ENCODE results near the gene IRF1. TPM values are rescaled to one million over a fixed set of nuclear protein-coding genes. Genes with fewer than 3 reads are reported as not detected.
"Not testable (repeated sequence)": the region's sequence is repeated elsewhere in the genome, so short reads cannot be mapped to it uniquely, and the experiment has no call there.

IRF1 gene
- total RNA-seq, 1 donor from 2014 or later = 10.9 TPM

DNA sequence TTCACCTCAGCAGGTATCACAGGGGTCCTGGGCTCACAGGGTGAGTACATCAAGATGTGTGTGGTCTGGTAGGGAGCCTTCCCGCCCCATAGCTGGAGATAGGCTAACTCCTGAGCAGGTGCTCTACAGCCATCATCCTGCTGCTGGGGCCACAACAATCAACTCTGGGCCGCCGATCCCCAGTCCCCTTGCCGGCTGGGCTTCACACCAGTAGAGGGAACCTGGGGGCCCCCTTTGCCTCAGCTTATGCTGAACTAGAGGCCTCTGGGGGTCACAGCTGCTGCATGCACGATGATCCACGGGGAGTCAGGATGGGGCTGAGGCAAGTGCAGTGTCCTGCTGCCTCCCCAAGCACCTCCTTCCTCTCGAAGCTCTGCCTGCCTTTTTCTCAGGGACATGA is 46.5 kb downstream of the IRF1 start:
- Histone ChIP-seq H3K36me3 (no peaks in the 10 kb centered on the region), H3K27me3 (ENCODE audit: low read depth) (no peaks in the 10 kb centered on the region), H3K4me3 (no peak overlapping the region), H3K4me1 (peaks cover 98% of the 10 kb centered on the region), H3K27ac (replicated peaks) (peak overlapping the region; percentile 74), H3K9me3 (replicated peaks) (no peaks in the 10 kb centered on the region)
- intact Hi-C loops (cut with micrococcal nuclease) = no loop called here
- TF ChIP-seq, protein P1, sequence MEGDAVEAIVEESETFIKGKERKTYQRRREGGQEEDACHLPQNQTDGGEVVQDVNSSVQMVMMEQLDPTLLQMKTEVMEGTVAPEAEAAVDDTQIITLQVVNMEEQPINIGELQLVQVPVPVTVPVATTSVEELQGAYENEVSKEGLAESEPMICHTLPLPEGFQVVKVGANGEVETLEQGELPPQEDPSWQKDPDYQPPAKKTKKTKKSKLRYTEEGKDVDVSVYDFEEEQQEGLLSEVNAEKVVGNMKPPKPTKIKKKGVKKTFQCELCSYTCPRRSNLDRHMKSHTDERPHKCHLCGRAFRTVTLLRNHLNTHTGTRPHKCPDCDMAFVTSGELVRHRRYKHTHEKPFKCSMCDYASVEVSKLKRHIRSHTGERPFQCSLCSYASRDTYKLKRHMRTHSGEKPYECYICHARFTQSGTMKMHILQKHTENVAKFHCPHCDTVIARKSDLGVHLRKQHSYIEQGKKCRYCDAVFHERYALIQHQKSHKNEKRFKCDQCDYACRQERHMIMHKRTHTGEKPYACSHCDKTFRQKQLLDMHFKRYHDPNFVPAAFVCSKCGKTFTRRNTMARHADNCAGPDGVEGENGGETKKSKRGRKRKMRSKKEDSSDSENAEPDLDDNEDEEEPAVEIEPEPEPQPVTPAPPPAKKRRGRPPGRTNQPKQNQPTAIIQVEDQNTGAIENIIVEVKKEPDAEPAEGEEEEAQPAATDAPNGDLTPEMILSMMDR (IDR thresholded peaks at IDR 0.05; ENCODE audit: borderline replicate concordance) = no peak
- DNase-seq = no peak

- TF ChIP-seq, protein P1 (IDR thresholded peaks at IDR 0.05; ENCODE audit: borderline replicate concordance) = no peak
- Histone ChIP-seq H3K4me1 (peaks cover 99% of the 10 kb centered on the region), H3K36me3 (no peaks in the 10 kb centered on the region), H3K27ac (replicated peaks) (peak overlapping the region; percentile 83), H3K27me3 (ENCODE audit: low read depth) (no peaks in the 10 kb centered on the region), H3K4me3 (peak overlapping the region; percentile 17), H3K9me3 (replicated peaks) (no peaks in the 10 kb centered on the region)
- peak; percentile 78 for DNase-seq
- intact Hi-C loops (cut with micrococcal nuclease) = no loop called here
Measured at GRCh38 chr5:132439521-132440089, 51.0 kb downstream of the IRF1 start.

DNA sequence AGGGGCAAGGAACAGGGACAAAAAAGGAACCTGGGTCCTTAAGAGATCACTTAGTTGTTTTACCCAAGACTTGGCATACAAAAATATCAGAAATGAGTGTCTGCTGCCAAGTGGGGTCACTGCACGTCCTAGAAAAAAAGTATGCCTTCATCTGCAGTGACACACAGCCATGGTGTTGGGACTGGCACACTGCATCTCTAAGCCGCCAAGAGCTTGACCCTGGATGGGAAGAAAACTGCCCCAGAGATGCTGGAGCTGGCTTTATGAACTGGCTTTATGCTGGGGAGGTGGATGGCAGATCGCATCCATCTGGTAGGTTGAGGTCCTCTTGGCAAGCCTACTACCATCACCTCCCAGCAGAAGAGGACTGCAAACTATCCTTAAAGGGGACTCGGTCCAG is 51.7 kb downstream of the IRF1 start:
- Histone ChIP-seq H3K4me1 (peaks cover 99% of the 10 kb centered on the region), H3K36me3 (no peaks in the 10 kb centered on the region), H3K4me3 (peak overlapping the region; percentile 17), H3K27ac (replicated peaks) (peak overlapping the region; percentile 83), H3K27me3 (ENCODE audit: low read depth) (no peaks in the 10 kb centered on the region), H3K9me3 (replicated peaks) (no peaks in the 10 kb centered on the region)
- intact Hi-C loops (cut with micrococcal nuclease) = no loop called here
- TF ChIP-seq, protein P1 (IDR thresholded peaks at IDR 0.05; ENCODE audit: borderline replicate concordance) = no peak
- DNase-seq = no peak

DNA sequence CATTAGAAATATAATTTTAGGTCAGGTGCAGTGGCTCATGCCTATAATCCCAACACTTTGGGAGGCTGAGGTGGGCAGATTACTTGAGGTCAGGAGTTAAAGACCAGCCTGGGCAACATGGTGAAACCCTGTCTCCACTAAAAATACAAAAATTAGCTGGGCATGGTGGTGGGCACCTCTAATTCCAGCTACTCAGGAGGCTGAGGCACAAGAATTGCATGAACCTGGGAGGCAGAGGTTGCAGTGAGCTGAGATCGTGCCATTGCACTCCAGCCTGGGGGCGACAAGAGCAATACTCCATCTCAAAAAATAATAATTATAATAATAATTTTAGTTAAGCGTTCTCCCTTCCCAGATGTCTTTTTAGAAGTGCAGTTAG is 52.3 kb downstream of the IRF1 start:
- H3K4me3 ChIP-seq; H3K27me3 ChIP-seq (ENCODE audit: low read depth); H3K9me3 ChIP-seq (replicated peaks); intact Hi-C loops (cut with micrococcal nuclease); H3K36me3 ChIP-seq; DNase-seq: not testable (repeated sequence)
- Histone ChIP-seq H3K4me1 (peaks cover 99% of the 10 kb centered on the region), H3K27ac (replicated peaks) (peak overlapping the region; percentile 83)

- H3K4me1 ChIP-seq = peaks cover 99% of the 10 kb centered on the region
- intact Hi-C loops (cut with micrococcal nuclease) = no loop called here
- H3K27me3 ChIP-seq (ENCODE audit: low read depth) = no peaks in the 10 kb centered on the region
- no peaks in the 10 kb centered on the region for H3K9me3 ChIP-seq (replicated peaks)
- no peak overlapping the region for H3K4me3 ChIP-seq
- peak overlapping the region; percentile 83 for H3K27ac ChIP-seq (replicated peaks)
- H3K36me3 ChIP-seq = no peaks in the 10 kb centered on the region
- TF ChIP-seq, protein P1 (IDR thresholded peaks at IDR 0.05; ENCODE audit: borderline replicate concordance) = no peak
- peak; percentile 83 for DNase-seq
Measured at GRCh38 chr5:132437604-132438266, 52.8 kb downstream of the IRF1 start.

DNA sequence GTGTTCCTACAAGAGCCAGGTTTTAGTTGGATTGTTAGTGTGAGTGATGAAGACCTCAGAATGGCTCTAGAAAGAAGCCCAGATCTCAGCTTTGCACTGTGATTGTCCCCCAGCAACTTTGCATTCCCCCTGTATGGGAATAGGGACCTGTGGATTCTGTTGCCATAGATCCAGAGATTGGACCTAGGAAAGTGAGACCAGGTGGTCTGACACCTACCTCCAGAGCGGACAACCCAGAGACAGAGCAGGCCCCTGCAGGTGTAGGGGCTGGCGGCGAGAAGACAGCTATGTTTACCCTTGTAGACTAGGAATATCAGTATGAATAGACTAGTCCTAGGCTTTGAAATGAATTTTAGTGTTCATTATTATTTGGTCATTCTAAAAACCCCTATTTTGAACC is 53.6 kb downstream of the IRF1 start:
- no peaks in the 10 kb centered on the region for H3K36me3 ChIP-seq
- no peak overlapping the region for H3K4me3 ChIP-seq
- H3K27me3 ChIP-seq (ENCODE audit: low read depth) = no peaks in the 10 kb centered on the region
- H3K9me3 ChIP-seq (replicated peaks) = no peaks in the 10 kb centered on the region
- TF ChIP-seq, protein P1 (IDR thresholded peaks at IDR 0.05; ENCODE audit: borderline replicate concordance) = no peak
- DNase-seq = no peak
- peaks cover 99% of the 10 kb centered on the region for H3K4me1 ChIP-seq
- H3K27ac ChIP-seq (replicated peaks) = peak overlapping the region; percentile 83
- intact Hi-C loops (cut with micrococcal nuclease) = no loop called here
